Measurements from ENCODE around the gene AGBL1.

DNA sequence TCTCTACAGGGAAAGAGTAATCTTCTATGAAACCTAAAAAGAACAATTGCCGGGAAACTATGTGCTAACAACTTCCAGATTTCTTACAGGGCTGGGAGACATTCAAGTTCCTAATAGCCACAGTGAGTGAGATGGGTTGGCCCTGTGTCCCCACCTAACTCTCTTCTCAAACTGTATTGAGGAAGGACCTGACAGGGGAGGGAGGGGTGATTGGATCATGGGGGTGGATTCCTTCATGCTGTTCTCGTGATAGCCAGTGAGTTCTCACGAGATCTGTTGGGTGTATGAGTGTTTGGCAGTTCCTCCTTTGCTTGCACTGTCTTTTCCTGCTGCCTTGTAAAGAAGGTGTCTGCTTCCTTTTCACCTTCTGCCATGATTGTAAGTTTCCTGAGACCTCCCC is 958.7 kb downstream of the AGBL1 start:
- TF ChIP-seq, protein P1, sequence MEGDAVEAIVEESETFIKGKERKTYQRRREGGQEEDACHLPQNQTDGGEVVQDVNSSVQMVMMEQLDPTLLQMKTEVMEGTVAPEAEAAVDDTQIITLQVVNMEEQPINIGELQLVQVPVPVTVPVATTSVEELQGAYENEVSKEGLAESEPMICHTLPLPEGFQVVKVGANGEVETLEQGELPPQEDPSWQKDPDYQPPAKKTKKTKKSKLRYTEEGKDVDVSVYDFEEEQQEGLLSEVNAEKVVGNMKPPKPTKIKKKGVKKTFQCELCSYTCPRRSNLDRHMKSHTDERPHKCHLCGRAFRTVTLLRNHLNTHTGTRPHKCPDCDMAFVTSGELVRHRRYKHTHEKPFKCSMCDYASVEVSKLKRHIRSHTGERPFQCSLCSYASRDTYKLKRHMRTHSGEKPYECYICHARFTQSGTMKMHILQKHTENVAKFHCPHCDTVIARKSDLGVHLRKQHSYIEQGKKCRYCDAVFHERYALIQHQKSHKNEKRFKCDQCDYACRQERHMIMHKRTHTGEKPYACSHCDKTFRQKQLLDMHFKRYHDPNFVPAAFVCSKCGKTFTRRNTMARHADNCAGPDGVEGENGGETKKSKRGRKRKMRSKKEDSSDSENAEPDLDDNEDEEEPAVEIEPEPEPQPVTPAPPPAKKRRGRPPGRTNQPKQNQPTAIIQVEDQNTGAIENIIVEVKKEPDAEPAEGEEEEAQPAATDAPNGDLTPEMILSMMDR (IDR thresholded peaks at IDR 0.05): no peak
- TF ChIP-seq POLR2A (IDR thresholded peaks at IDR 0.05): no peak
